Urothelium cell line (cell line): ENCODE data around the gene KIAA0513.

Experiments
- DNase-seq: peaks from one replicate; pipeline ENCODE4 v3.0.0; 2011; ENCODE audit warnings: low spot score, mixed read lengths
- FAIRE-seq: peaks from 2 replicates; lab custom pipeline; 2011; peaks lifted over from hg19 to GRCh38; lab: Jason Lieb, UNC

The KIAA0513 gene

GRCh38 chr16:85129876-85130704 is 102.5 kb downstream of the KIAA0513 start:
- DNase-seq: no peak
- FAIRE-seq: no peak

DNA sequence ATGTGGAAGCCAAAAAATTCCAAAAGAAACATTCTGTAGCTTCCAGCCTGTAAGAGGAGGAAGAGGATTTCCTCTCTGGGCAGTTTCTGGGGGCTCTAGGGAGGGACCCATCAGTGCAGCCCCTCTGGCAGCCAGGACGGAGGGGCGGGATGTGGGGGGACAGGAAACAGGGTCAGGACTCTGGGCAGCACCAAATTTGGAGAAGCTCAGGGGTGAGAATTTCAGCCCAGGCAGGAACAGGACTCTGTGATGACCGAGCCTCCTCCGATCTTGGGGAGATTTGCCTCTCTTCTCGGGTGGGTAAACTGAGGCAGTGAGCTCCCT is 103.1 kb downstream of the KIAA0513 start:
- DNase-seq (no peak), FAIRE-seq (no peak)

GRCh38 chr16:85132456-85133289 is 105.1 kb downstream of the KIAA0513 start:
- DNase-seq (no peak), FAIRE-seq (no peak)

DNA sequence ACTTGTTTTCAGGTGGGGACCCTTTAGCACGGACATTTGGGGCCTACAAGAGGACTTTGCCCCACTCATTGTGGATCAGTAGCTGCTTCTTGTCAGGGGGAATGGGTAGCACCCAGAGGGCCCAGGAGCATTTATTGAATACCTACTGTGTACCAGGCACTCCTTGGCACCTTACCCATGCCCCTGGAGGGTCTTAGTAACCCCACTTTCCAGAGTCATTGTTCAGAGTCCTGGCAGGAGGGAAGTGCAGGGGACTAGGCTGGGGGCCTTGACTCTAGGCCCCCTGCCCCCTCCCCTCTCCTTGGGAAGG is 105.7 kb downstream of the KIAA0513 start:
- FAIRE-seq (no peak), DNase-seq (no peak)

DNA sequence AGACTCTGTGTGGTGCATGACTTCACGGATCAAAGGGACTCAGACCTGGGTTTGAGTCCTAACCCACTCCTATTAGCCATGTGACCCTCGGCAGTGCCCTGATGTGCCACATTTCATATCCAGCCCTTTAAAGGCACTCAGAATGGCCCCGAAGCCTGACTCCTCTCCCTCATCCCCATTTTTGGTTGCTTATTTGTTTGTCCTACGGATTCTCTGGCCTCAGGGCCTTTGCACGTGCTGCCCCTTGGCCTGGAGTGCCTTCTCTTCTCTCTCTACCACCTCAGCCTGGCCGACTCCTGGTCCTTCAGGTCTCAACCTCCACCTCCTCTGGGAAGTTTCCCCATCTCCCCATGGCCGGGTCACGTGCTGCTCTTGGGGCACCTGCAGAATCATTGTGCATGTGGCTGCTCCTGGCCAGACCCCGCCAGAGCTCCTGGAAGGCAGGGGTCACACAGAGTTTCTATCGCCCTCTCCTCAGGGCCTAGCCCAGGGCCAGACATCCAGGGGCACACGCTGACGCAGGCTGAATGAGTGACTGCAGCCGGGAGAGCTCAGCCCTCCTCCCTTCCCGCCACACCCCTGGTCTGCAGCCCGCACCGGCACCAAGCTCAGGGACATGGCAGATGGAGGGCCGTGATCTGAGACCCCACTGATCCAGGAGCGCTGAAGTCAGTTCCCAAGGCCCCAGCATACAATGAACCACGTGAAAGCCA is 106.6 kb downstream of the KIAA0513 start:
- DNase-seq (no peak), FAIRE-seq (no peak)

- DNase-seq: no peak
- no peak for FAIRE-seq
Measured at GRCh38 chr16:85134789-85135142, 107.2 kb downstream of the KIAA0513 start.

- DNase-seq: no peak
- no peak for FAIRE-seq
Measured at GRCh38 chr16:85136213-85136701, 108.7 kb downstream of the KIAA0513 start.

GRCh38 chr16:85136702-85137322 is 109.2 kb downstream of the KIAA0513 start:
- no peak for DNase-seq
- FAIRE-seq: no peak

- FAIRE-seq (no peak), DNase-seq (no peak)
Measured at GRCh38 chr16:85137323-85138072, 109.9 kb downstream of the KIAA0513 start.

DNA sequence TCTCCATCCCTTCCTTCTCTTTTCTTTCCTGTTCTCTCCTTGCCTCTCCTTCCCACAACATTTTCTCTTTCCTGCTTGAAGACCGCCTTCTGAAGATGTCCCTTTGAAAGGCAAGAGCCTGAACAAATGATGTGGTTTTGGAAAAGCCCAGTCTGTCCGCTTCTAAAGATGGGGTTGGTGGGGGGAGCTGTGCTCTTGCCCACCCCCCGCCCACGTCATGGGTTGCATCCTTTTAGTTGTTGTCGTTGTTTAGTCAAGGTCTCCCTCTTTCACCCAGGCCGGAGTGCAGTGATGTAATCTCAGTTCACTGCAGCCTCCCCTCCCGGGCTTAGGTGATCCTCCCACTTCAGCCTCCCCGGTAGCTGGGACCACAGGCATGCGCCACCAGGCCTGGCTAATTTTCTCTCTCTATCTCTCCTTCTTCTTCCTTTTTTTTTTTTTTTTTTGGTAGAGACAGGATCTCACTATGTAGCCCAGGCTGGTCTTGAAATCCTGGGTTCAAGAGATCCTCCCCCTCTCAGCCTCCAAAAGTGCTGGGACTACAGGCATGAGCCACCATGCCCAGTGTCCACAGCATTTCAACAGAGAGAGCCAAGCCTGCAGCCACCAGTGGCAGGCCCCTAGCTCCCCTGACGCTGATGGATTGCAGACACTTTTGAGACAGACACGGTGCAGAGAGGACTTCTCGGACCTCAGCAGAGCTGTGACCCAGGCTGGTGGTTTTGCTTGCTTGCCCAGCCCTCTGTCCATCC is 110.7 kb downstream of the KIAA0513 start:
- FAIRE-seq: no peak

GRCh38 chr16:85138825-85139627 is 111.4 kb downstream of the KIAA0513 start:
- DNase-seq (no peak), FAIRE-seq (no peak)

More for the DNA sequence above, 110.7 kb downstream of the KIAA0513 start:
- DNase-seq: no peak

GRCh38 chr16:85139881-85140339 is 112.3 kb downstream of the KIAA0513 start:
- FAIRE-seq: no peak

DNA sequence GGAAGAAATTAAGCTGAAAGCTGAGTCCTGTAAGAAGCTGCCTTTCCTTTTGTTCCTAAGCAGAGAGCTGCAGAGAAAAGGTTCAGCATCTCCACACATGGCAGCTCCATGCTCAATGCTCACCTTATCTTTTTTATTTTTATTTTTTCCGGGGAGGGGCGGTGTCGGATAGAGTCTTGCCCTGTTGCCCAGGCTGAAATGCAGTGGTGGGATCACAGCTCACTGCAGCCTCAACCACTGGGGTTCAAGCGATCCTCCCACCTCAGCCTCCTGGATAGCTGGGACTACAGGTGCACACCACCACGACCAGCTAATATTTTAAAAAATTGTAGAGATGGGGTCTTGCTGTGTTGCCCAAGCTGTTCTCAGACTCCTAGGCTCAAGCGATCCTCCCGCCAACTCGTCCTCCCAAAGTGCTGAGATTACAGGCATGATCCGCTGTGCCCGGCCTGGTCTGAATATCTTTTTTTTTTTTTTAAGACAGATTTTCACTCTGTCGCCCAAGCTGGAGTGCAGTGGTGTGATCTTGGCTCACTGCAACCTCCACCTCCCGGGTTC is 112.9 kb downstream of the KIAA0513 start:
- FAIRE-seq (no peak), DNase-seq (no peak)

More at GRCh38 chr16:85139881-85140339, 112.3 kb downstream of the KIAA0513 start:
- no peak for DNase-seq

DNA sequence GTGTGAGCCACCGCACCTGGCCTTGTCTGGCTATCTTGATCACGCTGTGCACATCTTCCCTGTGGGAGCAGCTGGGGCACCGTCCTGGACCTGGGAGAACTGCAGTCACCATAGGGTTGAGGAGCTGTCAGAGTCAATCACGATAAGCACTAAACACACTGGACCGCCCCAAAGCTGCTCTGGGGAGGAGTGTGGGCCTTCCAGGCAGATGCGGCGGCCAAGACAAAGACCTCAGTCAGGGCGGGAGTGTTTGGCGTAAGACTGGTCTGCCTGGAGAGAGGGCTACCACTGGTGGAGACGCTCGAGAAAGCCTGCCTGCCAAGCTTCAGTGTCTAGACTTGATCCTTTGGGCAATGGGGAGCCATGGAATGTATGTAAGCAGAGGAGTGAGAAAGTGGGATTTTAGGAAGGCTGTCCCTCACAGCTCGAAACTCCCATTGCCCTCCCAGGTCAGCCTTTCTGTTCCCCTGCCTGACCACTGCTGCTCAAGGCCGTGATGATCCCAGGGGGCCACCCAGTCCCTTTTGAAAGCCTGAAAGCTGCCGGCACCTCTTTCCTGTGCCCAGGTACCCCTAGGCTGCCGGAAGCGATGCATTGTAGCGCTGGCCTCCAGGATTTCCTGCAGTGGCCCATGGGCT is 114.0 kb downstream of the KIAA0513 start:
- FAIRE-seq: no peak

DNA sequence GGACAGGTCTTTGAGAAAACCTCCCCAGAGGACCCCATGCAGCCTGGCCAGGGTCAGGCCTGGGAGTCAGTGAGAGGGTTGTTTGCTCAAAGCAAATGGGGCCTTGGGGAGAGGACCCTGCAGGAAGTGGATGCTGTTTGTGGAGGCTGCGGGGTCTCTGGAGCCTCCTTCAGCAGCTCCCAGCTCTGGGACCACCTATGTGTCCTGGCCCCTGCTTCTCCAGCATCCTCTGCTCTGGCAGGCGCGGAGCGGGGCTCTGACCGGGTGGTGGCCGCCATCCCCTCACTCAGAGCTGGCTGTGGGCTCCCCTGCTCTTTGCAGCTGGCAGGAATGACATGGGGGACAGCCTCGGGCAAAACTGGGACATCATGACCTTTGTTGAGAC is 114.5 kb downstream of the KIAA0513 start:
- no peak for FAIRE-seq
- DNase-seq: no peak

More for the DNA sequence above, 114.0 kb downstream of the KIAA0513 start:
- no peak for DNase-seq

DNA sequence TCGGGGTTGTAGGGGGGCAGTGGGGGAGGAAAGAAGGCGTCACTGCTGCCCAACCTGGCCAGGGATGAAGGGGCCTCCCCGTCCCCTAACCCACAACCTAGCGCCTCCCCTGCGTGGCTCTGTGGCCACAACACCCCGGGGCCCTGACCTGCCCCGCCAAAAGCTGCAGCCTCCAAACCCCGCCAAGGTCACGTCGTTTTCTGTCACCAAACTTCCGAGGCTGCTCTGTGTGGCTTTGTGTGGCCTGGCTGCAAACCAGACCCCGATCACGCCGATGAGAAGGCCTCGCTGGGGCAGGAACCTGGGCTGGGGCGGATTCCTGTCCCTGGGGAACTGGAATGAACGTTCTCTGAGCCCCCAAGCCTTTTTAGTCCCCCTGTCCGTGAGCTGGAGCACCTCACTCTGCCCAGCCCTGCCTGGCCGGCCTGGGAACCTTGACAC is 115.2 kb downstream of the KIAA0513 start:
- DNase-seq: no peak
- no peak for FAIRE-seq
